Progenitor cell of endocrine pancreas (in vitro differentiated cells): ENCODE data around the gene TMC5. TPM values are rescaled to one million over a fixed set of nuclear protein-coding genes. Genes with fewer than 3 reads are reported as not detected.

Experiments
- DNase-seq: peaks from one replicate; pipeline ENCODE4 v3.0.0; 2021; ENCODE audit warnings: low spot score; ENCODE audit not compliant: unreplicated experiment
- H3K27ac Mint-ChIP-seq: 2 replicates; pipeline ENCODE4 v1.8.0; 2021; ENCODE audit warnings: mild to moderate bottlenecking, moderate library complexity, mixed read lengths
- H3K27me3 Mint-ChIP-seq: 2 replicates; pipeline ENCODE4 v1.8.0; 2021; ENCODE audit warnings: mixed read lengths
- H3K36me3 Mint-ChIP-seq: 2 replicates; pipeline ENCODE4 v1.8.0; 2022; ENCODE audit warnings: mixed read lengths; ENCODE audit not compliant: insufficient read depth
- H3K4me1 Mint-ChIP-seq: 2 replicates; pipeline ENCODE4 v1.8.0; 2021; ENCODE audit warnings: low read depth, mixed read lengths
- H3K4me3 Mint-ChIP-seq: 2 replicates; pipeline ENCODE4 v1.8.0; 2021; ENCODE audit warnings: low read depth, mild to moderate bottlenecking, moderate library complexity, mixed read lengths
- H3K9me3 Mint-ChIP-seq: 2 replicates; pipeline ENCODE4 v1.8.0; 2021; ENCODE audit warnings: low read depth, mixed read lengths
- CTCF ChIP-seq: fragments of 200-600 bp; sonication (generic); IDR thresholded peaks from one replicate; pipeline ENCODE4 v1.5.0; 2021; ENCODE audit warnings: antibody characterized with exemption, mild to moderate bottlenecking; ENCODE audit not compliant: unreplicated experiment
- total RNA-seq: library from RNA; stranded (reverse); gene quantifications from 2 replicates; pipeline ENCODE4 v1.2.1, GENCODE V29; 2021

The TMC5 gene
- total RNA-seq, 1 donor from 2014 or later, result 9.9 TPM

- TF ChIP-seq CTCF, result no peak
- peaks cover 8% of the 10 kb centered on the region for H3K36me3 Mint-ChIP-seq
- peaks cover 3% of the 10 kb centered on the region for H3K27me3 Mint-ChIP-seq
- H3K4me3 Mint-ChIP-seq, result no peak overlapping the region
- H3K9me3 Mint-ChIP-seq, result peaks cover 7% of the 10 kb centered on the region
- H3K27ac Mint-ChIP-seq, result no peak overlapping the region
- no peak for DNase-seq
- peaks cover 18% of the 10 kb centered on the region for H3K4me1 Mint-ChIP-seq
Measured at GRCh38 chr16:19424478-19424877, 6.8 kb downstream of the TMC5 start.

GRCh38 chr16:19430345-19430744, 12.7 kb downstream of the TMC5 start:
- Mint-ChIP-seq H3K27me3 (peaks cover 3% of the 10 kb centered on the region), H3K27ac (no peak overlapping the region), H3K36me3 (peaks cover under 1% of the 10 kb centered on the region), H3K4me3 (peak overlapping the region; percentile 29), H3K9me3 (no peaks in the 10 kb centered on the region), H3K4me1 (peaks cover 42% of the 10 kb centered on the region)
- no peak for DNase-seq
- TF ChIP-seq CTCF, result no peak

GRCh38 chr16:19431636-19432340, 14.1 kb downstream of the TMC5 start:
- Mint-ChIP-seq H3K27ac (no peak overlapping the region), H3K4me3 (no peak overlapping the region), H3K4me1 (peaks cover 42% of the 10 kb centered on the region), H3K9me3 (no peaks in the 10 kb centered on the region), H3K27me3 (peaks cover under 1% of the 10 kb centered on the region), H3K36me3 (peaks cover 3% of the 10 kb centered on the region)
- no peak for TF ChIP-seq CTCF
- no peak for DNase-seq

GRCh38 chr16:19432429-19432828, 14.7 kb downstream of the TMC5 start:
- H3K4me3 Mint-ChIP-seq, result no peak overlapping the region
- no peak for TF ChIP-seq CTCF
- no peaks in the 10 kb centered on the region for H3K27me3 Mint-ChIP-seq
- peaks cover 3% of the 10 kb centered on the region for H3K36me3 Mint-ChIP-seq
- no peak for DNase-seq
- peak overlapping the region; percentile 5 for H3K27ac Mint-ChIP-seq
- H3K4me1 Mint-ChIP-seq, result peaks cover 42% of the 10 kb centered on the region
- no peaks in the 10 kb centered on the region for H3K9me3 Mint-ChIP-seq

GRCh38 chr16:19434584-19434983, 16.9 kb downstream of the TMC5 start:
- TF ChIP-seq CTCF, result no peak
- Mint-ChIP-seq H3K36me3 (peaks cover 4% of the 10 kb centered on the region), H3K27me3 (no peaks in the 10 kb centered on the region), H3K4me3 (no peak overlapping the region), H3K4me1 (peaks cover 23% of the 10 kb centered on the region), H3K9me3 (no peaks in the 10 kb centered on the region), H3K27ac (no peak overlapping the region)
- DNase-seq, result no peak
